Ovary (tissue), 3 donors: ENCODE measurements around the gene RNASE13.

ENCODE experiments used
- CTCF ChIP-seq, 3 donors: fragments of 450-650 bp in 2 of 3; fragments of 200-600 bp in 1 of 3; IDR thresholded peaks; one replicate each; pipeline versions ENCODE4 v1.5.1 to v1.8.0; 2016 to 2022; ENCODE audit warnings: antibody characterized with exemption in 3 of 3, mild to moderate bottlenecking in 1 of 3
- EP300 ChIP-seq: sonication (generic); formaldehyde crosslinking; IDR thresholded peaks from one replicate; pipeline ENCODE4 v1.6.1; 2017; ENCODE audit warnings: antibody characterized with exemption
- donor health status: DM: no; HTN: no; CAD: no.

GRCh38 chr14:21040370-21040925 lies 5.8 kb upstream of the RNASE13 start:
- TF ChIP-seq CTCF (IDR thresholded peaks at IDR 0.05) (peak in 1 of 3 donors; percentile 3), EP300 (no peak)
